Left renal cortex interstitium (tissue), 4 donors: ENCODE data around the gene DAPL1. TPM values are rescaled to one million over a fixed set of nuclear protein-coding genes. Genes with fewer than 3 reads are reported as not detected.
"Not testable (repeated sequence)": the region's sequence is repeated elsewhere in the genome, so short reads cannot be mapped to it uniquely, and the experiment has no call there.

ENCODE experiments used
- DNase-seq, 4 donors: peaks; one replicate each; pipeline ENCODE4 v3.0.0-alpha.2; 2013; ENCODE audit warnings: low read depth in 4 of 4, low spot score in 2 of 4, missing footprints in 1 of 4
- polyA plus RNA-seq, 4 donors: library from polyadenylated mRNA; unstranded; fragments of 120-200 nt; gene quantifications; one replicate each; pipeline ENCODE4 v1.2.1, GENCODE V29; 2013; ENCODE audit not compliant: insufficient read length in 4 of 4

DAPL1 gene
- polyA plus RNA-seq, 4 donors = 32.6 to 58.9 (median 43.8) TPM

GRCh38 chr2:158817588-158817987, 22.5 kb downstream of the DAPL1 start:
- DNase-seq = no peak

- no peak for DNase-seq
Measured at GRCh38 chr2:158818511-158818910, 23.4 kb downstream of the DAPL1 start.

GRCh38 chr2:158822193-158822592, 27.1 kb downstream of the DAPL1 start:
- DNase-seq = no peak

GRCh38 chr2:158823486-158824237, 28.5 kb downstream of the DAPL1 start:
- DNase-seq = no peak

GRCh38 chr2:158825021-158825420, 29.9 kb downstream of the DAPL1 start:
- DNase-seq = no peak

- no peak for DNase-seq
Measured at GRCh38 chr2:158826965-158827364, 31.8 kb downstream of the DAPL1 start.

- DNase-seq = no peak
Measured at GRCh38 chr2:158828378-158829164, 33.5 kb downstream of the DAPL1 start.

GRCh38 chr2:158829167-158829566, 34.0 kb downstream of the DAPL1 start:
- no peak for DNase-seq

GRCh38 chr2:158830201-158830600, 35.1 kb downstream of the DAPL1 start:
- DNase-seq = no peak

GRCh38 chr2:158835431-158835830, 40.3 kb downstream of the DAPL1 start:
- DNase-seq = no peak

- no peak for DNase-seq
Measured at GRCh38 chr2:158837645-158838044, 42.5 kb downstream of the DAPL1 start.

GRCh38 chr2:158841850-158842249, 46.7 kb downstream of the DAPL1 start:
- DNase-seq = peak in 1 of 4 donors; percentile 43

- no peak for DNase-seq
Measured at GRCh38 chr2:158845444-158845843, 50.3 kb downstream of the DAPL1 start.

- DNase-seq = no peak
Measured at GRCh38 chr2:158845859-158846258, 50.7 kb downstream of the DAPL1 start.

- not testable (repeated sequence) for DNase-seq
Measured at GRCh38 chr2:158847526-158847925, 52.4 kb downstream of the DAPL1 start.

- DNase-seq = not testable (repeated sequence)
Measured at GRCh38 chr2:158848031-158848970, 53.2 kb downstream of the DAPL1 start.

- not testable (repeated sequence) for DNase-seq
Measured at GRCh38 chr2:158860179-158860578, 65.1 kb downstream of the DAPL1 start.

GRCh38 chr2:158861626-158862025, 66.5 kb downstream of the DAPL1 start:
- DNase-seq = not testable (repeated sequence)

GRCh38 chr2:158865469-158865868, 70.4 kb downstream of the DAPL1 start:
- DNase-seq = not testable (repeated sequence)
